K562 (cell line): Measurements from ENCODE around the gene SEC24B. TPM values are rescaled to one million over a fixed set of nuclear protein-coding genes. Genes with fewer than 3 reads are reported as not detected.

ENCODE experiments used
- ATAC-seq: fragments of 200-7000 bp; cut with Tn5 transposase; 3 replicates; pipeline ENCODE4 v1.9.1; 2020; ENCODE audit warnings: moderate library complexity
- BruUV-seq: library from RNA; stranded (reverse); fragments of 400-500 nt; replicated peaks from 2 replicates; lab custom pipeline; 2021; lab: Mats Ljungman, UMichigan
- CTCF ChIA-PET: fragments of 300-600 bp; formaldehyde crosslinking; extraction: SDS; loops from one replicate; lab custom pipeline; 2021; ENCODE audit warnings: low intra/inter-chr PET ratio; lab: Yijun Ruan, JAX
- POLR2A ChIA-PET: fragments of 300-600, 350-650 bp; sonication (Branson Sonifier 250); formaldehyde crosslinking; extraction: SDS; loops from one replicate; lab custom pipeline; 2021; ENCODE audit warnings: antibody characterized with exemption, inconsistent platforms; lab: Yijun Ruan, JAX
- DNase-seq, 4 experiments: peaks; one replicate each; pipeline versions ENCODE4 v3.0.0 to v3.0.0-alpha.2; 2011 to 2018; ENCODE audit warnings: low spot score in 3 of 4, mixed read lengths in 3 of 4; ENCODE audit errors: extremely low read depth in 1 of 4
- FAIRE-seq: peaks from 2 replicates; lab custom pipeline; 2011; peaks lifted over from hg19 to GRCh38; lab: Jason Lieb, UNC
- H2AFZ ChIP-seq: 2 replicates; pipeline ENCODE4 v1.6.0; 2011; ENCODE audit warnings: low read depth, low read length, control low read depth, inconsistent platforms
- H3K27ac ChIP-seq: fragments of 200-600 bp; 3 replicates; pipeline ENCODE4 v1.8.0; 2011; ENCODE audit warnings: low read depth, mild to moderate bottlenecking, control low read depth, inconsistent platforms, low read length, moderate library complexity, mixed read lengths; ENCODE audit errors: extremely low read depth
- H3K27me3 ChIP-seq, 2 experiments: fragments of 300-600 bp in 1 of 2; 2 replicates in 1 of 2; 3 replicates in 1 of 2; pipeline versions ENCODE4 v1.6.0 to v1.8.0; 2011; ENCODE audit warnings: inconsistent platforms in 2 of 2, low read length in 2 of 2, mild to moderate bottlenecking in 1 of 2, mixed read lengths in 1 of 2, moderate library complexity in 1 of 2; ENCODE audit not compliant: control insufficient read depth in 2 of 2, insufficient read depth in 2 of 2
- H3K36me3 ChIP-seq: fragments of 300-600 bp; 3 replicates; pipeline ENCODE4 v1.8.0; 2011; ENCODE audit warnings: mild to moderate bottlenecking, low read length, inconsistent platforms; ENCODE audit not compliant: control insufficient read depth, insufficient read depth
- H3K4me1 ChIP-seq, 2 experiments: fragments of 200-600 bp in 1 of 2; replicated peaks in 1 of 2; 2 replicates in 1 of 2; 3 replicates in 1 of 2; pipeline versions ENCODE4 v1.5.1 to v1.8.0; 2011; ENCODE audit warnings: inconsistent platforms in 2 of 2, low read length in 2 of 2, mild to moderate bottlenecking in 1 of 2, mixed read lengths in 1 of 2, moderate library complexity in 1 of 2; ENCODE audit not compliant: control insufficient read depth in 2 of 2, insufficient read depth in 2 of 2
- H3K4me2 ChIP-seq: 2 replicates; pipeline ENCODE4 v1.6.1; 2011; ENCODE audit warnings: low read length, control low read depth, inconsistent platforms, mixed read lengths; ENCODE audit not compliant: insufficient read depth
- H3K4me3 ChIP-seq: fragments of 200-600 bp; sonication (generic), shearing (Covaris generic); 2 replicates; pipeline ENCODE4 v1.5.1; 2016; ENCODE audit warnings: control low read depth, inconsistent platforms
- H3K79me2 ChIP-seq: fragments of 200-600 bp; 3 replicates; pipeline ENCODE4 v1.8.0; 2011; ENCODE audit warnings: low read length, inconsistent platforms; ENCODE audit not compliant: control insufficient read depth, insufficient read depth
- H3K9ac ChIP-seq, 2 experiments: 2 replicates each; pipeline versions ENCODE4 v1.6.0 to v1.6.1; 2011; ENCODE audit warnings: low read depth in 2 of 2, low read length in 2 of 2, control low read depth in 1 of 2, inconsistent platforms in 1 of 2, mild to moderate bottlenecking in 1 of 2, mixed read lengths in 1 of 2; ENCODE audit not compliant: insufficient read depth in 1 of 2
- H3K9me1 ChIP-seq: one replicate; pipeline ENCODE4 v1.6.0; 2011; ENCODE audit warnings: inconsistent platforms, mild to moderate bottlenecking, low read length, moderate library complexity; ENCODE audit not compliant: control insufficient read depth, insufficient read depth
- H3K9me3 ChIP-seq: replicated peaks from 2 replicates; pipeline ENCODE4 v1.5.1; 2011; ENCODE audit warnings: low read depth, low read length, inconsistent platforms; ENCODE audit not compliant: control insufficient read depth, insufficient read depth
- H4K20me1 ChIP-seq: replicated peaks from 2 replicates; pipeline ENCODE4 v1.6.1; 2011; ENCODE audit warnings: low read length, inconsistent platforms, mixed read lengths; ENCODE audit not compliant: control insufficient read depth, insufficient read depth
- ARID1B ChIP-seq: fragments of 450-650 bp; IDR thresholded peaks from 2 replicates; pipeline ENCODE4 v1.6.1; 2016; ENCODE audit warnings: antibody characterized with exemption, mild to moderate bottlenecking, inconsistent platforms
- CBFA2T2 ChIP-seq: fragments of 450-650 bp; conservative IDR thresholded peaks from 2 replicates; pipeline ENCODE4 v1.6.1; 2017; ENCODE audit warnings: mild to moderate bottlenecking
- CTBP1 ChIP-seq: fragments of 450-650 bp; IDR thresholded peaks from 2 replicates; pipeline ENCODE4 v1.6.1; 2016; ENCODE audit warnings: borderline replicate concordance
- ETV1 ChIP-seq: fragments of 450-650 bp; conservative IDR thresholded peaks from 2 replicates; pipeline ENCODE4 v1.6.1; 2016; ENCODE audit warnings: missing genetic modification characterization, control low read depth, low read depth, missing compliant biosample characterization
- FOXP1 ChIP-seq: sonication (generic); formaldehyde crosslinking; IDR thresholded peaks from 2 replicates; pipeline ENCODE4 v1.8.0; 2022; ENCODE audit warnings: mild to moderate bottlenecking, missing genetic modification reagents
- HES1 ChIP-seq: fragments of 450-650 bp; IDR thresholded peaks from 2 replicates; pipeline ENCODE4 v1.6.1; 2016; ENCODE audit warnings: low read depth, mild to moderate bottlenecking, moderate library complexity
- HINFP ChIP-seq: fragments of 450-650 bp; conservative IDR thresholded peaks from 2 replicates; pipeline ENCODE4 v1.6.1; 2016; ENCODE audit warnings: missing genetic modification characterization, low read depth, mild to moderate bottlenecking, control low read depth, missing compliant biosample characterization
- KDM1A ChIP-seq, 2 experiments: fragments of 450-650 bp; IDR thresholded peaks; 2 replicates each; pipeline ENCODE4 v1.6.1; 2016; ENCODE audit warnings: mild to moderate bottlenecking in 2 of 2
- KDM5B ChIP-seq: fragments of 200-600 bp; sonication (generic); IDR thresholded peaks from 2 replicates; pipeline ENCODE4 v1.6.1; 2012; ENCODE audit warnings: low read depth, mild to moderate bottlenecking, moderate library complexity, low read length, control low read depth, inconsistent platforms; ENCODE audit not compliant: insufficient replicate concordance
- MAZ ChIP-seq, 2 experiments: fragments of 450-650 bp in 1 of 2; sonication (generic) in 1 of 2; formaldehyde crosslinking; IDR thresholded peaks in 1 of 2; conservative IDR thresholded peaks in 1 of 2; 2 replicates each; pipeline versions ENCODE4 v1.4.0 to v1.5.0; 2020; ENCODE audit warnings: mild to moderate bottlenecking in 1 of 2, missing genetic modification reagents in 1 of 2
- PHF8 ChIP-seq: fragments of 200-600 bp; sonication (generic); IDR thresholded peaks from 2 replicates; pipeline ENCODE4 v1.6.1; 2012; ENCODE audit warnings: mixed run types, mild to moderate bottlenecking, inconsistent platforms, low read length, moderate library complexity, borderline replicate concordance
- RCOR1 ChIP-seq, 2 experiments: IDR thresholded peaks; 2 replicates each; pipeline ENCODE4 v1.6.1; 2012; ENCODE audit warnings: low read depth in 2 of 2, low read length in 2 of 2, borderline replicate concordance in 1 of 2, improper control_type of control experiment in 1 of 2
- SMARCC2 ChIP-seq: fragments of 450-650 bp; IDR thresholded peaks from 2 replicates; pipeline ENCODE4 v1.6.1; 2017; ENCODE audit warnings: antibody characterized with exemption, moderate library complexity, mild to moderate bottlenecking, low read depth
- VEZF1 ChIP-seq: fragments of 200-800 bp; sonication (Bioruptor generic); IDR thresholded peaks from 2 replicates; pipeline ENCODE4 v1.6.1; 2017; ENCODE audit warnings: missing genetic modification characterization, missing compliant biosample characterization
- ZBTB17 ChIP-seq: fragments of 450-650 bp; formaldehyde crosslinking; IDR thresholded peaks from 2 replicates; pipeline ENCODE4 v1.4.0; 2020; ENCODE audit warnings: mild to moderate bottlenecking
- ZFX ChIP-seq: sonication (generic); formaldehyde crosslinking; IDR thresholded peaks from 2 replicates; pipeline ENCODE4 v1.8.0; 2022; ENCODE audit warnings: mild to moderate bottlenecking, missing genetic modification reagents, moderate library complexity
- WGBS: fragments of 100-300 bp; shearing (Covaris generic); methylation state at CpG from one replicate; pipeline ENCODE4 v1.1.6; 2016; ENCODE audit warnings: low coverage, mixed read lengths; ENCODE audit not compliant: insufficient coverage; ENCODE audit errors: missing lambda C conversion rate; 5-methylcytosine and 5-hydroxymethylcytosine counted together
- in situ Hi-C: fragments of 300-500 bp; cut with MboI; formaldehyde crosslinking; loops from 4 replicates; pipeline ENCODE4 v1.15.0; 2018; ENCODE audit warnings: inconsistent platforms, mixed read lengths
- intact Hi-C: fragments of 100-400 bp; cut with micrococcal nuclease; formaldehyde crosslinking; loops from 2 replicates; pipeline ENCODE4 v1.14.2; 2022
- polyA plus RNA-seq, 8 experiments: library from polyadenylated mRNA; depleted of rRNA in 4 of 8; stranded (reverse) in 5 of 8; unstranded in 3 of 8; fragments of >200 nt; fragmentation: Nextera tagmentation in 2 of 8; fragmentation: Illumina TruSeq in 1 of 8; extraction: Ambion mirVana in 2 of 8; extraction: Trizol in 1 of 8; gene quantifications; 2 replicates each; pipeline versions ENCODE4 v1.2.1 to v1.2.3, GENCODE V29; 2011 to 2014; ENCODE audit warnings: inconsistent platforms in 1 of 8, missing spikeins in 1 of 8
- total RNA-seq, 7 experiments: library from RNA; depleted of rRNA in 6 of 7; stranded (reverse); fragments of >200 nt in 6 of 7; fragmentation: Illumina TruSeq in 2 of 7; extraction: Trizol in 2 of 7; gene quantifications; 2 replicates each; pipeline versions ENCODE4 v1.2.1 to v1.2.3, GENCODE V29; 2011 to 2021; ENCODE audit warnings: low replicate concordance in 1 of 7

SEC24B gene
- total and polyA plus RNA-seq, 9 of the 15 experiments (the other 6 are each of a cell fraction or from before 2014, with no cell fraction given): 6.3 to 46.4 (median 17.1) TPM

- POLR2A ChIA-PET: interaction anchor here (1.0 kb wide), 1 partner anchor 103 kb away, joined by 7 read pairs; no protein-coding TSS in a partner anchor
- FAIRE-seq (peak; percentile 88), ATAC-seq (peak; percentile 52), DNase-seq (peak; percentile 18 to 53 (median 30))
- H3K9me3 ChIP-seq: 0 out of 2 replicates have a peak, but pooled peaks cover 2% of the 10 kb centered on the region
- no peaks in the 10 kb centered on the region for H3K36me3 ChIP-seq
- peaks cover 0 to 4% of the 10 kb centered on the region in 2 experiments; a peak in 1 of 5 replicates for H3K27me3 ChIP-seq
- WGBS: 3% methylated on average over 25 of the region's 29 CpGs
- no TSS peak for BruUV-seq
- no peaks in the 10 kb centered on the region for H3K9me1 ChIP-seq
- peak overlapping the region; percentile 96 for H2AFZ ChIP-seq
- in situ Hi-C loops: no loop called here
- peak overlapping the region; percentile 52 for H3K4me3 ChIP-seq
- no peaks in the 10 kb centered on the region for H3K79me2 ChIP-seq
- peaks cover 5 to 17% of the 10 kb centered on the region in 2 experiments; a peak in 4 of 5 replicates for H3K4me1 ChIP-seq
- CTCF ChIA-PET: no interaction called here
- H3K27ac ChIP-seq: no peak overlapping the region
- peak overlapping the region; percentile 74 for H3K4me2 ChIP-seq
- peak overlapping the region; percentile 27 to 92; a peak in 3 of 4 replicates for H3K9ac ChIP-seq
- intact Hi-C loops: loop anchor here (10.0 kb wide), 1 partner anchor 254 kb away; the partner anchor contains the start of gene GAR1
- H4K20me1 ChIP-seq: no peaks in the 10 kb centered on the region
- TF ChIP-seq CBFA2T2 (0 out of 2 replicates have a peak, but pooled peaks have one; percentile 2), ARID1B (peak; percentile 39; the same call in 1 of the 2 replicates), VEZF1 (CRISPR knock-in tag) (peak; percentile 60), KDM1A (IDR thresholded peaks at IDR 0.05) (peak; percentile 65 to 71; a peak in 3 of 4 replicates), RCOR1 (IDR thresholded peaks at IDR 0.05; ENCODE audit: borderline replicate concordance in 1 of 2, low read depth in 2 of 2, low read length in 2 of 2) (peak in 1 of 2 experiments; percentile 51; a peak in 1 of 4 replicates), ZFX (peak; percentile 5; the same call in 1 of the 2 replicates), CTBP1 (0 out of 2 replicates have a peak, but pooled peaks have one; percentile 23), KDM5B (peak; percentile 24), PHF8 (no peak), HES1 (0 out of 2 replicates have a peak, but pooled peaks have one; percentile 46), HINFP (tag) (0 out of 2 replicates have a peak, but pooled peaks have one; percentile 10), SMARCC2 (no peak), MAZ (CRISPR knock-in tag; conservative IDR thresholded peaks at IDR 0.05 in 1 of 2, IDR thresholded peaks at IDR 0.05 in 1 of 2) (no peak), FOXP1 (CRISPR knock-in tag) (no peak), ETV1 (tag) (peak; percentile 61; the same call in 1 of the 2 replicates), ZBTB17 (CRISPR knock-in tag) (no peak)
These were observed 127.3 kb downstream of the SEC24B start for GRCh38 chr4:109560687-109561461.
